BJ (cell line): Measurements from ENCODE around the gene EPHA6. TPM values are rescaled to one million over a fixed set of nuclear protein-coding genes. Genes with fewer than 3 reads are reported as not detected.
"Not testable (repeated sequence)": the region's sequence is repeated elsewhere in the genome, so short reads cannot be mapped to it uniquely, and the experiment has no call there.

Experiments used
- CTCF ChIA-PET: fragments of 350-600 bp; formaldehyde crosslinking; extraction: SDS; loops from one replicate; lab custom pipeline; 2021; ENCODE audit warnings: antibody characterized with exemption, inconsistent platforms; lab: Yijun Ruan, JAX
- POLR2A ChIA-PET: fragments of 300-600 bp; sonication (Branson Sonifier 250); formaldehyde crosslinking; extraction: SDS; loops from one replicate; lab custom pipeline; 2021; ENCODE audit warnings: antibody characterized with exemption; lab: Charles Lee
- DNase-seq: peaks from one replicate; pipeline ENCODE4 v3.0.0-alpha.2; 2011; ENCODE audit warnings: low read depth
- H3K27me3 ChIP-seq: 2 replicates; pipeline ENCODE4 v1.6.0; 2011; ENCODE audit warnings: low read length; ENCODE audit not compliant: control insufficient read depth, insufficient read depth
- H3K36me3 ChIP-seq: 2 replicates; pipeline ENCODE4 v1.5.1; 2011; ENCODE audit warnings: low read length; ENCODE audit not compliant: control insufficient read depth, insufficient read depth
- H3K4me3 ChIP-seq: 2 replicates; pipeline ENCODE4 v1.5.1; 2011; ENCODE audit warnings: low read depth, mild to moderate bottlenecking, control low read depth, low read length
- CTCF ChIP-seq: IDR thresholded peaks from 2 replicates; pipeline ENCODE4 v1.5.1; 2011; ENCODE audit warnings: low read depth, mild to moderate bottlenecking, control low read depth, inconsistent platforms, low read length, moderate library complexity; ENCODE audit not compliant: insufficient read depth
- polyA plus RNA-seq: library from polyadenylated mRNA; depleted of rRNA; stranded (reverse); fragments of >200 nt; gene quantifications from 2 replicates; pipeline ENCODE4 v1.2.3, GENCODE V29; 2011

Gene EPHA6
- polyA plus RNA-seq, 1 experiment, result not detected

GRCh38 chr3:97579365-97579764, 765.0 kb downstream of the EPHA6 start:
- POLR2A ChIA-PET, result no interaction called here
- DNase-seq, result no peak
- no peaks in the 10 kb centered on the region for H3K36me3 ChIP-seq
- H3K4me3 ChIP-seq, result no peak overlapping the region
- TF ChIP-seq CTCF, result no peak
- CTCF ChIA-PET, result no interaction called here
- no peaks in the 10 kb centered on the region for H3K27me3 ChIP-seq

GRCh38 chr3:97610626-97611025, 796.2 kb downstream of the EPHA6 start:
- ChIA-PET CTCF (no interaction called here), POLR2A (no interaction called here)

GRCh38 chr3:97612632-97613031, 798.2 kb downstream of the EPHA6 start:
- no peak for DNase-seq
- CTCF ChIA-PET, result no interaction called here
- no peak overlapping the region for H3K4me3 ChIP-seq
- no peak for TF ChIP-seq CTCF
- no peaks in the 10 kb centered on the region for H3K36me3 ChIP-seq
- POLR2A ChIA-PET, result no interaction called here
- no peaks in the 10 kb centered on the region for H3K27me3 ChIP-seq

More at GRCh38 chr3:97610626-97611025, 796.2 kb downstream of the EPHA6 start:
- Histone ChIP-seq H3K36me3 (no peaks in the 10 kb centered on the region), H3K27me3 (no peaks in the 10 kb centered on the region), H3K4me3 (no peak overlapping the region)
- no peak for DNase-seq
- TF ChIP-seq CTCF, result no peak

- no peak for DNase-seq
- no peaks in the 10 kb centered on the region for H3K27me3 ChIP-seq
- TF ChIP-seq CTCF, result no peak
- no peaks in the 10 kb centered on the region for H3K36me3 ChIP-seq
- CTCF ChIA-PET, result interaction anchor here (0.8 kb wide), 1 partner anchor 107 kb away, joined by 3 read pairs; no protein-coding TSS in a partner anchor
- no peak overlapping the region for H3K4me3 ChIP-seq
- POLR2A ChIA-PET, result no interaction called here
Observed at GRCh38 chr3:97613139-97613538, 798.7 kb downstream of the EPHA6 start.

GRCh38 chr3:97620514-97620913, 806.1 kb downstream of the EPHA6 start:
- DNase-seq, H3K4me3 ChIP-seq, POLR2A ChIA-PET, H3K27me3 ChIP-seq, CTCF ChIA-PET, H3K36me3 ChIP-seq: not testable (repeated sequence)

GRCh38 chr3:97636465-97636864, 822.1 kb downstream of the EPHA6 start:
- ChIA-PET CTCF (no interaction called here), POLR2A (no interaction called here)
- no peaks in the 10 kb centered on the region for H3K27me3 ChIP-seq
- H3K4me3 ChIP-seq, result no peak overlapping the region
- TF ChIP-seq CTCF, result no peak
- no peak for DNase-seq
- no peaks in the 10 kb centered on the region for H3K36me3 ChIP-seq
